ENCODE measurements around the gene NRXN3. TPM values are rescaled to one million over a fixed set of nuclear protein-coding genes. Genes with fewer than 3 reads are reported as not detected.

Gene NRXN3
- total RNA-seq, 1 experiment from 2014 or later = not detected

- H3K27me3 Mint-ChIP-seq (ENCODE audit: unreplicated experiment) = peaks cover 57% of the 10 kb centered on the region
- H3K27ac Mint-ChIP-seq (ENCODE audit: unreplicated experiment) = no peak overlapping the region
- intact Hi-C loops (cut with micrococcal nuclease; ENCODE audit: unreplicated experiment) = no loop called here
- CTCF ChIA-PET = interaction anchor here (0.6 kb wide), 1 partner anchor 25 kb away, joined by 3 read pairs; no protein-coding TSS in a partner anchor
- no peaks in the 10 kb centered on the region for H3K4me1 Mint-ChIP-seq (ENCODE audit: low read depth, unreplicated experiment)
- no peak overlapping the region for H3K4me3 Mint-ChIP-seq (ENCODE audit: low read depth, unreplicated experiment)
- H3K9me3 Mint-ChIP-seq (ENCODE audit: low read depth, unreplicated experiment) = no peaks in the 10 kb centered on the region
- no TSS peak for BruUV-seq (replicated peaks)
- TF ChIP-seq, protein P1, sequence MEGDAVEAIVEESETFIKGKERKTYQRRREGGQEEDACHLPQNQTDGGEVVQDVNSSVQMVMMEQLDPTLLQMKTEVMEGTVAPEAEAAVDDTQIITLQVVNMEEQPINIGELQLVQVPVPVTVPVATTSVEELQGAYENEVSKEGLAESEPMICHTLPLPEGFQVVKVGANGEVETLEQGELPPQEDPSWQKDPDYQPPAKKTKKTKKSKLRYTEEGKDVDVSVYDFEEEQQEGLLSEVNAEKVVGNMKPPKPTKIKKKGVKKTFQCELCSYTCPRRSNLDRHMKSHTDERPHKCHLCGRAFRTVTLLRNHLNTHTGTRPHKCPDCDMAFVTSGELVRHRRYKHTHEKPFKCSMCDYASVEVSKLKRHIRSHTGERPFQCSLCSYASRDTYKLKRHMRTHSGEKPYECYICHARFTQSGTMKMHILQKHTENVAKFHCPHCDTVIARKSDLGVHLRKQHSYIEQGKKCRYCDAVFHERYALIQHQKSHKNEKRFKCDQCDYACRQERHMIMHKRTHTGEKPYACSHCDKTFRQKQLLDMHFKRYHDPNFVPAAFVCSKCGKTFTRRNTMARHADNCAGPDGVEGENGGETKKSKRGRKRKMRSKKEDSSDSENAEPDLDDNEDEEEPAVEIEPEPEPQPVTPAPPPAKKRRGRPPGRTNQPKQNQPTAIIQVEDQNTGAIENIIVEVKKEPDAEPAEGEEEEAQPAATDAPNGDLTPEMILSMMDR (IDR thresholded peaks at IDR 0.05; ENCODE audit: unreplicated experiment) = no peak
- no peaks in the 10 kb centered on the region for H3K36me3 Mint-ChIP-seq (ENCODE audit: insufficient read depth, unreplicated experiment)
- no peak for DNase-seq
Observed at GRCh38 chr14:78367355-78367754, 197.2 kb downstream of the NRXN3 start.

DNA sequence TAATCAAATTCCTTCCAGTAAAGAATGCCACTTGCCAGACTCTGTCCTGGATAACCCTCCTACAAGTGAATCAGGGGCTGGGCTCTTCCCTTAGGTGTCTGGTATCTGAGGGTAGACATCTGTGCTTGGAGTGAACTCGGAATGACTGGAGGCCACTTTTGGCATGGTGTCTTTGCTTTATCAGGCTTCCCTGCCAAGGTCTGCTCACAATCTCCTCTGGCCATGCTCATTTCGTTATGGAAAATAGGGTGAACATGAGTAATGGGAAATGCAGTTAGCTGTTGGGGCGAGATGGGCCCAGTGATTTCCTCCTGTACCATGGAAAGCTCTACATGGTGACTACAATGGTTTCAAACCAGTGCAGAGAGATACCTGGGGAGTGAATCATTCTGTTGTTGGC, 212.9 kb downstream of the NRXN3 start:
- H3K36me3 Mint-ChIP-seq (ENCODE audit: insufficient read depth, unreplicated experiment) = no peaks in the 10 kb centered on the region
- BruUV-seq (replicated peaks) = no TSS peak
- TF ChIP-seq, protein P1 (IDR thresholded peaks at IDR 0.05; ENCODE audit: unreplicated experiment) = no peak
- peaks cover 20% of the 10 kb centered on the region for H3K27me3 Mint-ChIP-seq (ENCODE audit: unreplicated experiment)
- H3K4me1 Mint-ChIP-seq (ENCODE audit: low read depth, unreplicated experiment) = no peaks in the 10 kb centered on the region
- no peaks in the 10 kb centered on the region for H3K9me3 Mint-ChIP-seq (ENCODE audit: low read depth, unreplicated experiment)
- intact Hi-C loops (cut with micrococcal nuclease; ENCODE audit: unreplicated experiment) = no loop called here
- H3K27ac Mint-ChIP-seq (ENCODE audit: unreplicated experiment) = no peak overlapping the region
- no peak for DNase-seq
- no peak overlapping the region for H3K4me3 Mint-ChIP-seq (ENCODE audit: low read depth, unreplicated experiment)
- CTCF ChIA-PET = no interaction called here

- no peak for DNase-seq
- H3K27me3 Mint-ChIP-seq (ENCODE audit: unreplicated experiment) = peaks cover 9% of the 10 kb centered on the region
- no peaks in the 10 kb centered on the region for H3K36me3 Mint-ChIP-seq (ENCODE audit: insufficient read depth, unreplicated experiment)
- no peak overlapping the region for H3K4me3 Mint-ChIP-seq (ENCODE audit: low read depth, unreplicated experiment)
- H3K9me3 Mint-ChIP-seq (ENCODE audit: low read depth, unreplicated experiment) = no peaks in the 10 kb centered on the region
- TF ChIP-seq, protein P1 (IDR thresholded peaks at IDR 0.05; ENCODE audit: unreplicated experiment) = no peak
- BruUV-seq (replicated peaks) = no TSS peak
- no peak overlapping the region for H3K27ac Mint-ChIP-seq (ENCODE audit: unreplicated experiment)
- no peaks in the 10 kb centered on the region for H3K4me1 Mint-ChIP-seq (ENCODE audit: low read depth, unreplicated experiment)
- CTCF ChIA-PET = no interaction called here
- intact Hi-C loops (cut with micrococcal nuclease; ENCODE audit: unreplicated experiment) = no loop called here
Observed at GRCh38 chr14:78398216-78398615, 228.0 kb downstream of the NRXN3 start.

GRCh38 chr14:78399316-78399889, 229.2 kb downstream of the NRXN3 start:
- DNase-seq = peak; percentile 31
- intact Hi-C loops (cut with micrococcal nuclease; ENCODE audit: unreplicated experiment) = no loop called here
- TF ChIP-seq, protein P1 (IDR thresholded peaks at IDR 0.05; ENCODE audit: unreplicated experiment) = no peak
- no TSS peak for BruUV-seq (replicated peaks)
- no peak overlapping the region for H3K27ac Mint-ChIP-seq (ENCODE audit: unreplicated experiment)
- H3K4me1 Mint-ChIP-seq (ENCODE audit: low read depth, unreplicated experiment) = no peaks in the 10 kb centered on the region
- H3K27me3 Mint-ChIP-seq (ENCODE audit: unreplicated experiment) = peaks cover 21% of the 10 kb centered on the region
- CTCF ChIA-PET = no interaction called here
- H3K9me3 Mint-ChIP-seq (ENCODE audit: low read depth, unreplicated experiment) = no peaks in the 10 kb centered on the region
- H3K4me3 Mint-ChIP-seq (ENCODE audit: low read depth, unreplicated experiment) = no peak overlapping the region
- H3K36me3 Mint-ChIP-seq (ENCODE audit: insufficient read depth, unreplicated experiment) = no peaks in the 10 kb centered on the region
